Measurements from ENCODE around the gene SCFD2.

DNA sequence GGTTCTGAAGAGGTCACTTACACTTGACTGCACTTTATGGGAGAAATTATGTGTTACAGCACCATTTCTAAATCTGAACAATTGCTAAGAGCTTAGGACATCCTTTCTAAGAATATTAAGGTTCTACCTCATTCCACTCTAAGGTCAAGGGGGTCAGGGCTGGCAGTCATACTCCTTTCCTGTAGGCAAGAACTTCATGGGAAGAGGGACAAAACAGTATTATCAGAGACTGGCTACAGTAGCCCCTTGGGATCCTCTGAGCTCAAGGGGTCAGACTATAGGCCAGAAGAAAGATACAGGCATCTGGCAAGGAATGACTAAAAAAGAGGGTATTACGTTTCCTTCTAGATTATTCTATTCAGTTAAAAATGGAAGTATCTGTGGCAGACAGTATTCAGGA lies 388.6 kb downstream of the SCFD2 start:
- TF ChIP-seq ELF4 (IDR thresholded peaks at IDR 0.05) (no peak), SP1 (IDR thresholded peaks at IDR 0.05) (no peak), SUZ12 (IDR thresholded peaks at IDR 0.05) (no peak)
